ENCODE data around the gene RAET1G.

DNA sequence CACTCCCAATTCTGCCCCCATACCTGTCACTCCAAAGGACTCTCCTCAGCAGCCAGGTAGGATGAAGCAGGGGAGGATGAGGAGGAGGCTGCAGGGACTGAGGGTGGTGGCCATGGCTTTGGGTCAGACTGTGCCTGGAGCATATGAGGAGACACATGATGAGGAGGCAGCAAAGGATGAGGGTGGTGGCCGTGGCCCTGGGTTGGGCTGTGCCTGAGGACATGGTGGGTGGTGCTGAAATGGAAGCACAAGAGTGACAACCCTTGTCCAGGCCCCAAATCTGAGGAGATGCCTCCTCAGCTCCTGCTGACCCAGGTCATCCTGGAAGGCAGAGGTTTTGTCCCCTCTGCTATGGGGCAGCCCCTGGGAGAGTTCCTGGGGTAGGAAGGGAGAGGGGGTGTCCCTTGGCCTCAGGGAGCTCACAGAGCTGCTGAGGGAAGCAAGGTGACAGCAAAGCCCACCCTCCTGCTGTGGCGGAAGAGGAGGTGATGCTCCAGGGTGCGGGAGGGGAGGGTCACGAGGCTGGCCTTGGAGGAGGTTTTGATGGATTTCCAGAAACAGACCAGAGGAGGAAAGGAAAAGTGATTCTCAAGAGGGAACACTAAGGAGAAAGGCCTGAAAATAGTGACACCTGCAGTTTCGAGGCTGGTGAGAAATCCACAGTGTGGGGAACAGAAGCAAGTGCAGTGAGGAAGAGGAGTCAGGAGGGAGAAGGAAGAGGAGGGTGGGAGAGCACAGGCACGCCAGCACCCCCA lies 4.6 kb downstream of the RAET1G start:
- TF ChIP-seq, protein P1, sequence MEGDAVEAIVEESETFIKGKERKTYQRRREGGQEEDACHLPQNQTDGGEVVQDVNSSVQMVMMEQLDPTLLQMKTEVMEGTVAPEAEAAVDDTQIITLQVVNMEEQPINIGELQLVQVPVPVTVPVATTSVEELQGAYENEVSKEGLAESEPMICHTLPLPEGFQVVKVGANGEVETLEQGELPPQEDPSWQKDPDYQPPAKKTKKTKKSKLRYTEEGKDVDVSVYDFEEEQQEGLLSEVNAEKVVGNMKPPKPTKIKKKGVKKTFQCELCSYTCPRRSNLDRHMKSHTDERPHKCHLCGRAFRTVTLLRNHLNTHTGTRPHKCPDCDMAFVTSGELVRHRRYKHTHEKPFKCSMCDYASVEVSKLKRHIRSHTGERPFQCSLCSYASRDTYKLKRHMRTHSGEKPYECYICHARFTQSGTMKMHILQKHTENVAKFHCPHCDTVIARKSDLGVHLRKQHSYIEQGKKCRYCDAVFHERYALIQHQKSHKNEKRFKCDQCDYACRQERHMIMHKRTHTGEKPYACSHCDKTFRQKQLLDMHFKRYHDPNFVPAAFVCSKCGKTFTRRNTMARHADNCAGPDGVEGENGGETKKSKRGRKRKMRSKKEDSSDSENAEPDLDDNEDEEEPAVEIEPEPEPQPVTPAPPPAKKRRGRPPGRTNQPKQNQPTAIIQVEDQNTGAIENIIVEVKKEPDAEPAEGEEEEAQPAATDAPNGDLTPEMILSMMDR (conservative IDR thresholded peaks at IDR 0.05; ENCODE audit: low read depth, low read length) = no peak
- TF ChIP-seq EZH2 (IDR thresholded peaks at IDR 0.05; ENCODE audit: borderline replicate concordance, low read depth, low read length, poor library complexity, severe bottlenecking) = no peak
